Loucy (cell line): ENCODE measurements around the gene REPS2.

Experiments used
- EZH2phosphoT487 ChIP-seq: fragments of 200-600 bp; IDR thresholded peaks from 2 replicates; pipeline ENCODE4 v1.6.1; 2018; ENCODE audit warnings: antibody characterized with exemption, mild to moderate bottlenecking, moderate library complexity, borderline replicate concordance
- TF ChIP-seq, protein P1 (sequence below): fragments of 200-600 bp; sonication (generic); conservative IDR thresholded peaks from 2 replicates; pipeline ENCODE4 v1.5.1; 2014; ENCODE audit warnings: mild to moderate bottlenecking, antibody characterized with exemption, low read length

GRCh38 chrX:17014216-17014615, 67.8 kb downstream of the REPS2 start:
- TF ChIP-seq, protein P1, sequence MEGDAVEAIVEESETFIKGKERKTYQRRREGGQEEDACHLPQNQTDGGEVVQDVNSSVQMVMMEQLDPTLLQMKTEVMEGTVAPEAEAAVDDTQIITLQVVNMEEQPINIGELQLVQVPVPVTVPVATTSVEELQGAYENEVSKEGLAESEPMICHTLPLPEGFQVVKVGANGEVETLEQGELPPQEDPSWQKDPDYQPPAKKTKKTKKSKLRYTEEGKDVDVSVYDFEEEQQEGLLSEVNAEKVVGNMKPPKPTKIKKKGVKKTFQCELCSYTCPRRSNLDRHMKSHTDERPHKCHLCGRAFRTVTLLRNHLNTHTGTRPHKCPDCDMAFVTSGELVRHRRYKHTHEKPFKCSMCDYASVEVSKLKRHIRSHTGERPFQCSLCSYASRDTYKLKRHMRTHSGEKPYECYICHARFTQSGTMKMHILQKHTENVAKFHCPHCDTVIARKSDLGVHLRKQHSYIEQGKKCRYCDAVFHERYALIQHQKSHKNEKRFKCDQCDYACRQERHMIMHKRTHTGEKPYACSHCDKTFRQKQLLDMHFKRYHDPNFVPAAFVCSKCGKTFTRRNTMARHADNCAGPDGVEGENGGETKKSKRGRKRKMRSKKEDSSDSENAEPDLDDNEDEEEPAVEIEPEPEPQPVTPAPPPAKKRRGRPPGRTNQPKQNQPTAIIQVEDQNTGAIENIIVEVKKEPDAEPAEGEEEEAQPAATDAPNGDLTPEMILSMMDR, result no peak
- no peak for TF ChIP-seq EZH2phosphoT487
